Osteoblast (primary cell): ENCODE results near the gene SPTLC2. TPM values are rescaled to one million over a fixed set of nuclear protein-coding genes. Genes with fewer than 3 reads are reported as not detected.
A peak's percentile ranks its signal among the peaks of the same experiment; 100 is the strongest.

ENCODE experiments used
- DNase-seq: peaks from one replicate; pipeline ENCODE4 v3.0.0; 2011; ENCODE audit warnings: low spot score, mixed read lengths; ENCODE audit not compliant: insufficient read length; ENCODE audit errors: missing footprints
- H2AFZ ChIP-seq: 2 replicates; pipeline ENCODE4 v1.6.0; 2011; ENCODE audit warnings: mild to moderate bottlenecking, low read length
- H3K27ac ChIP-seq: 2 replicates; pipeline ENCODE4 v1.5.1; 2011; ENCODE audit warnings: mild to moderate bottlenecking, low read depth, low read length, moderate library complexity
- H3K27me3 ChIP-seq: 2 replicates; pipeline ENCODE4 v1.6.0; 2012; ENCODE audit warnings: mild to moderate bottlenecking, control low read depth, inconsistent platforms, low read length, moderate library complexity; ENCODE audit not compliant: insufficient read depth
- H3K36me3 ChIP-seq: 2 replicates; pipeline ENCODE4 v1.5.1; 2011; ENCODE audit warnings: mild to moderate bottlenecking, low read length, control low read depth, moderate library complexity; ENCODE audit not compliant: insufficient read depth
- H3K4me1 ChIP-seq: 2 replicates; pipeline ENCODE4 v1.5.1; 2011; ENCODE audit warnings: mild to moderate bottlenecking, low read length, control low read depth, moderate library complexity; ENCODE audit not compliant: insufficient read depth
- H3K4me2 ChIP-seq: 2 replicates; pipeline ENCODE4 v1.6.0; 2011; ENCODE audit warnings: mild to moderate bottlenecking, low read length; ENCODE audit not compliant: insufficient read depth
- H3K4me3 ChIP-seq: fragments of 200-600 bp; sonication (generic); 3 replicates; pipeline ENCODE4 v1.5.1; 2012; ENCODE audit warnings: mild to moderate bottlenecking, low read length, inconsistent platforms; ENCODE audit not compliant: insufficient read depth
- H3K79me2 ChIP-seq: 2 replicates; pipeline ENCODE4 v1.6.0; 2012; ENCODE audit warnings: mild to moderate bottlenecking, low read length, control low read depth, inconsistent platforms; ENCODE audit not compliant: insufficient read depth
- H3K9me3 ChIP-seq: 2 replicates; pipeline ENCODE4 v1.5.1; 2011; ENCODE audit warnings: low read depth, low read length, control low read depth
- H4K20me1 ChIP-seq: 2 replicates; pipeline ENCODE4 v1.6.0; 2012; ENCODE audit warnings: mild to moderate bottlenecking, low read length, control low read depth; ENCODE audit not compliant: insufficient read depth
- CTCF ChIP-seq: IDR thresholded peaks from 2 replicates; pipeline ENCODE4 v1.5.1; 2011; ENCODE audit warnings: mild to moderate bottlenecking, low read depth, low read length, moderate library complexity; ENCODE audit errors: extremely low read depth
- total RNA-seq: library from RNA; depleted of rRNA; stranded (reverse); fragments of >200 nt; gene quantifications from 2 replicates; pipeline ENCODE4 v1.2.3, GENCODE V29; 2012

The SPTLC2 gene
- total RNA-seq, 1 donor: 59.0 TPM

- peak overlapping the region; percentile 85 for H3K27ac ChIP-seq
- H3K9me3 ChIP-seq: no peaks in the 10 kb centered on the region
- H4K20me1 ChIP-seq: peaks cover 18% of the 10 kb centered on the region
- peaks cover 85% of the 10 kb centered on the region for H3K79me2 ChIP-seq
- TF ChIP-seq CTCF: no peak
- H3K36me3 ChIP-seq: peaks cover 10% of the 10 kb centered on the region
- peak; percentile 69 for DNase-seq
- no peaks in the 10 kb centered on the region for H3K27me3 ChIP-seq
- H3K4me2 ChIP-seq: peak overlapping the region; percentile 86
- H2AFZ ChIP-seq: no peak overlapping the region
- H3K4me1 ChIP-seq: peaks cover 34% of the 10 kb centered on the region
- H3K4me3 ChIP-seq: peak overlapping the region; percentile 60
These were observed 35.4 kb downstream of the SPTLC2 start for GRCh38 chr14:77580964-77581505.

GRCh38 chr14:77580477-77580876 lies 36.0 kb downstream of the SPTLC2 start:
- Histone ChIP-seq H3K27me3 (no peaks in the 10 kb centered on the region), H3K79me2 (peaks cover 84% of the 10 kb centered on the region), H3K27ac (peak overlapping the region; percentile 85), H2AFZ (no peak overlapping the region), H3K4me3 (peak overlapping the region; percentile 60), H3K4me2 (peak overlapping the region; percentile 86), H3K36me3 (peaks cover 16% of the 10 kb centered on the region), H3K9me3 (no peaks in the 10 kb centered on the region), H4K20me1 (peaks cover 18% of the 10 kb centered on the region), H3K4me1 (peaks cover 34% of the 10 kb centered on the region)
- no peak for DNase-seq
- TF ChIP-seq CTCF: no peak

GRCh38 chr14:77579780-77580179 lies 36.7 kb downstream of the SPTLC2 start:
- H3K4me2 ChIP-seq: peak overlapping the region; percentile 37

GRCh38 chr14:77579065-77579464 lies 37.4 kb downstream of the SPTLC2 start:
- H3K36me3 ChIP-seq: peaks cover 19% of the 10 kb centered on the region
- peak overlapping the region; percentile 37 for H3K4me2 ChIP-seq
- TF ChIP-seq CTCF: no peak
- peaks cover 10% of the 10 kb centered on the region for H4K20me1 ChIP-seq
- H3K9me3 ChIP-seq: no peaks in the 10 kb centered on the region
- H3K27me3 ChIP-seq: no peaks in the 10 kb centered on the region
- H3K4me1 ChIP-seq: peaks cover 35% of the 10 kb centered on the region
- H3K27ac ChIP-seq: peak overlapping the region; percentile 85
- H2AFZ ChIP-seq: no peak overlapping the region
- no peak for DNase-seq
- H3K4me3 ChIP-seq: no peak overlapping the region
- peaks cover 84% of the 10 kb centered on the region for H3K79me2 ChIP-seq

More at GRCh38 chr14:77579780-77580179, 36.7 kb downstream of the SPTLC2 start:
- Histone ChIP-seq H3K9me3 (no peaks in the 10 kb centered on the region), H3K79me2 (peaks cover 84% of the 10 kb centered on the region), H3K36me3 (peaks cover 19% of the 10 kb centered on the region), H3K4me3 (no peak overlapping the region), H3K4me1 (peaks cover 32% of the 10 kb centered on the region), H3K27ac (peak overlapping the region; percentile 85), H3K27me3 (no peaks in the 10 kb centered on the region), H2AFZ (no peak overlapping the region), H4K20me1 (peaks cover 15% of the 10 kb centered on the region)
- DNase-seq: no peak
- TF ChIP-seq CTCF: no peak
